Cortex of kidney (tissue), 1 donor: ENCODE results near the gene ARHGAP28.

Experiments
- DNase-seq: peaks from one replicate; lab custom pipeline; 2025; lab: John Stamatoyannopoulos, UW

ARHGAP28 gene

DNA sequence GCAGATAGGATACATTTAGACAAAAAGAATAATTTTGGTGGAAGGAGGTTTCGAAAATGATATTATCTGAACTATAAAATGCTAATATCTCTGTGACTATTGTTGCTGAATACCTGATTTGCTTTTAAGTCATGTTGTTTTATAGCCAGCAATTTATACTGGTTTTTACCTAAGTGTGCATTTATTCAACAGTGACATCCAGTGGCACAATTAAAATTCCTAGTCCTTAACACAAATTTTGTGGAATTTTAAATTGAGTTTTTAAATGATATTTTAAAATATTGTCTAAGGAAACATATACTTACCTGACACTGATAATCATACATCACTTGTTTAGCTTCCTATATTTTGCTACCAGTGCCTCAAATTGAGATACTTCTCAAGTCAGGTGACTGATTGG, 144.8 kb downstream of the ARHGAP28 start:
- DNase-seq, result no peak

DNA sequence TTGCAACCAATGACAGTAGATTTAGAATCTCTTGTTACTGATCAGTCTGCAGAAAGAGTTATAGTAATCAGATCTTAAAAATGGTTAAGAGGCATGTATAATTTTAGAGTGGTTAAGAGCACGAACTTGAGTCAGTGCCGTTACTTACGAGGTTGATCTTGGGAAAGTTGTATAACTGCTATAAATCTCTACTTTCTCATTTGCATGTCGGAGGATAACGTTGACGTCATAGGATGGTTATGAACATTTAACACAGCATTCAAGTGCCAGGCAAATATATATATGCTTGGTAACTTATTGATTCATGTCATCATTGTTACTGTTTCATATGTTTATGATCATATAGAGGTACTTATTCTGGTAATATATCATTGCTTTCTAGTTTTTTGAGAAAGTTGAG, 146.2 kb downstream of the ARHGAP28 start:
- DNase-seq, result no peak

- no peak for DNase-seq
These were observed 147.1 kb downstream of the ARHGAP28 start for GRCh38 chr18:6876641-6877041.

- DNase-seq, result no peak
These were observed 147.8 kb downstream of the ARHGAP28 start for GRCh38 chr18:6877288-6877687.

- DNase-seq, result no peak
These were observed 149.2 kb downstream of the ARHGAP28 start for GRCh38 chr18:6878556-6879297.

DNA sequence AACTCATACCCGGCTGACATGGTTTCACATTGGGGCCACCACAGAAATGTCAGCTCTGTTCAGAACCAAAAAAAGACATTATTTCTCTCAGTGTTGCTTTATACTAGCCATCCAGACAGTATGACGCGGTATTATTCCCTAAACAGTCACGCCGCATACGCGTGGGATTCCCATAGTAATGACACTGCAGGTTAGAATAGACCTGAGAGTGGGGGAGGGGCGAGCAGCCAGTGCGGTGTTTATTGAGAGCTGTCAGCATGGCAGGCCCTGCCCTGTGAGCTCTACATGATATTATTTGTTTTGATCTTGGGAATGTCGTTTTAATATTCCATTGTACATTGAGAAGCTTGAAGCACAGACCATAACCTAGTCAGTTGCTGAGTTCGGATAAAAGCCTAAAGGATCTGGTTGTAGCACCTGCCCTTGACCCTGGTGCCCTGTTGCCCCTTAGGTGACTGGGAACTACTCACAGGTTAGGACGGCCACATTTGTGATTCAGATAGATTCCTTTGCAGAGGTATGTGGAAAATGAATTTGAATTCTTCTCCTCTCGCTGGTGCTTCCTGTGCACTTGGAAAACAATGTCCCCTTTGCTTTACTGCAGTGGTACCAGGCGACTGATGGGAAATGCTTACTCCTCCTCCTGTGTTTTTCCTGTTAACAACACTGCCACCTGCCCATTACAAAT, 150.1 kb downstream of the ARHGAP28 start:
- DNase-seq, result no peak

DNA sequence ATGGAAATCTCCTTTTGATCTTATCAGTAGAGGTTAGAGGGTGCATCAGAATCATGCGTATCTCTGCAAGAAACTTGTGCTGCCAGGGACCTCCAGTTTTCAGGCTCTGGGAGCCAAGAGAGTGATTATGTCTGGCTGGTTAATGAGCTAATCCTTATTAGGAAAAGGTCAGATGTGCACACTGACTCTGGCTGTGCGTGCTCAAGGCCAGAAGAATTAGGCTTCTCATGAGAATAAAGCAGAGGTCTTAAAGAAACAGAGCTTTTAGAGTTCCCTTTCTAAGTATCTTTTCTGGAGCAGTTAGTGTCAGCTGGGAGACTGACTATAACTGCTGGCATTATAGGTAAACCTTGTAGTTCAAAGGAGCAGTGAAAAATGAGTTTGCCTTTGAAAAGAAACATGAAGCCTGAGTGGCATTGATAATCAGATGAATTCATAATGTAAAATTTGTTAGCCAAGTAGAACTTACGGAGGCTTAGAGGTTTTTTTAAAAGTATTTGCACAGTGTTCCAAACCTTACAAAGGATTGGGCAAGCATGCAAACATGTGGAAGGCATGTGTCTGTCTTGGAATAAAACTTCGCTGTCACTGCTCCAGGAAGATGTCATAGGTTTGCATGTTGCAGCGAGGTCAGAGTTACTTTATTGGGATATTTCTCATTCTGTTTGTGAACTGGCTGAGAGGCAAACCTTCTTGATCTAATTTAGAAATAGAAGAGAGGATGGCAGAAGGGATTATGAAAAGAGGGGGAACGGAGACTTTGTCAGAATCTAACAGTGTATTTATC, 151.7 kb downstream of the ARHGAP28 start:
- DNase-seq, result no peak

- no peak for DNase-seq
These were observed 152.9 kb downstream of the ARHGAP28 start for GRCh38 chr18:6882401-6882800.

GRCh38 chr18:6885006-6885481, 155.5 kb downstream of the ARHGAP28 start:
- no peak for DNase-seq

GRCh38 chr18:6885992-6886796, 156.7 kb downstream of the ARHGAP28 start:
- DNase-seq, result no peak

DNA sequence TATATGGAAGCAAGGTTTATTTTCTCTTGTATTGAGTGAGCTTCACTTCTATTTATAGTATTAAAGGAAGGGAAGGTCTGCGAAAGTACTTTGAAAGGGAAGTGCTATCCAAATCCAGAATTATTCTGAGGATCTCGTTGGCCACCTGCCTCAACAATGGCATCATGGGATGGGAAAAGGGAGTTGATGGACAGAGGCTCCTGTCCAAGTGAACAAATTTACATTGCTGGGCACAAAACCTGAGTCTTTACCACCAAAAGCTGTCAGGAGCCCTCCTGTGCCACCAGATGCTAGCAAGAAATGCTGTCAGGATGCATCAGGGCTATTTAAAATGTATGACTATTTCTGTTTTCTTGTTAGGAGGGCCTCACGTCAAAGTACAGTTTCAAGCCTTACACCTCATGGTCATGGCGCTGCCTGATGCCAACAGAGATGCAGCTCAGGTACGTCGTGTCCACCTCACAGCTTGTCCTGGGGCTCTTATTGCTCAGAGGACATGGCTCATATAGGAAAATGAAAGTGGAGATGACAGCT, 157.3 kb downstream of the ARHGAP28 start:
- DNase-seq, result no peak

GRCh38 chr18:6891788-6892187, 162.3 kb downstream of the ARHGAP28 start:
- no peak for DNase-seq

DNA sequence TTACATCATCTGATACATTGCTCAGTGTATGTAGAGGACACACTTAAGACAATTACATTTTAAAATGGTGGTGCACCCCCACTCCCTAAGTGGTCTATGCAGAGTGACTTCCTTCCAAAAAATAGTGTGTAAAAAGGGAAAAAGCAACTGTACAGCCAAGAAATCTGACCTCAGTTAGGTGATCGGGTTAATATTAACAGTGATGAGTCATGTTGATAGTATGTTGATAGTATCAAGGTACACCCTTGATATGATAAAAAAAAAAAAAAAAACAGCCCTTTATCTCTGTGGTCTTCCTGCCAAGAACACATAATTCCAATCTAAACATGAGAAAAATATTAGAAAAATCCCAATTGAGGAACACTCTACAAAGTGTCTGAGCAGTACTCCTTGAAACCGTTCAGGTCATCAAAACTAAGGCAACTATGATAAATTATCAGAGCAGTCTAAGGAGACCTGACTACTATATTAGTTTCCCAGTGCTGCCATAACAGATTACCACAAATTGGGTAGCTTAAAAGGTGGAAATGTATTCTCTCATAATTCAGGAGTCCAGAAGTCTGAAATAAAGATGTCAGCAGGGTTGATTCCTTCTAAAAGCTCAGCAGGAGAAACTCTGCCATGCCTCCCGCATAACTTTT, 171.9 kb downstream of the ARHGAP28 start:
- no peak for DNase-seq

DNA sequence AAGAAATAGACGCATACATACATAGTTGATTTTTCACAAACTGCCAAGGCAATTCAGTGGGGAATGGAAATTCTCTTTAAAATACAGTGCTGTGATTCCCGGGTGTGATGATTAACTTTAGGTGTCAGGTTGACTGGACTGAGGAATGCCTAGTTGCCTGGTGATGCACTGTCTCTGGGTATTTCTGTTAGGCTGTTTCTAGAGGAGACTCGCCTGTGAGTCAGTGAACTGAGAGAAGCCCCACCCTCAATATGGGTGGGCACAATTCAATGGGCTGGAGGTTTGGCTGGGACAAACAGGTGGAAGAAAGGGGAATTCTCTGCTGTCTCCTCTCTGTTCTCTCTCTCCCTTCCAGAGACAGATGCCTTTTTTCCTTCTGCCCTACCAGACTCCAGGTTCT, 187.6 kb downstream of the ARHGAP28 start:
- no peak for DNase-seq

GRCh38 chr18:6920099-6920955, 190.8 kb downstream of the ARHGAP28 start:
- no peak for DNase-seq

- DNase-seq, result no peak
These were observed 192.1 kb downstream of the ARHGAP28 start for GRCh38 chr18:6921571-6921970.

- DNase-seq, result no peak
These were observed 193.7 kb downstream of the ARHGAP28 start for GRCh38 chr18:6923220-6923619.

DNA sequence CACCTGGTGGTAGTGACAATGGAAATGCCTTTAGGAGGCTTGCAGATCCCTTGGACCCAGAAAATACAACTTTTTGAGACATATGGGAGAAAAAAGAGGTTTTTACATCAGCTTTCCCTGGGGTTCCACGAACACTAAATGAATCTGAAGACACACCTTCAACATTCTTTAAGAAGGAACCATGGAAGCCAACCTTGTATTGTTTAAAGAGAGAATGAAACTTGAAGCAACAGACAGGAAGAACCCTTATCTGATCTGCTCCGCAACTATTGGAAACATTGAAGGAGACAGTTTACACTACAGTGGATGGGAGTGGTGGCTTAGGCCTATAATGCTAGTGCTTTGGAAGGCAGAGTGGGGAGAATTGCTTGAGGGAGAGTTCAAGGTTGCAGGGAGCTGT, 197.6 kb downstream of the ARHGAP28 start:
- no peak for DNase-seq

- DNase-seq, result no peak
These were observed 198.8 kb downstream of the ARHGAP28 start for GRCh38 chr18:6928359-6928758.
